HG03039 (cell line): ENCODE data around the gene UBE2V1.
"Not testable (repeated sequence)": the region's sequence is repeated elsewhere in the genome, so short reads cannot be mapped to it uniquely, and the experiment has no call there.

Experiments
- ATAC-seq: cut with Tn5 transposase; IDR thresholded peaks from one replicate; pipeline ENCODE4 v1.9.1; 2021; ENCODE audit warnings: mild to moderate bottlenecking, moderate library complexity; ENCODE audit not compliant: unreplicated experiment

UBE2V1 gene

DNA sequence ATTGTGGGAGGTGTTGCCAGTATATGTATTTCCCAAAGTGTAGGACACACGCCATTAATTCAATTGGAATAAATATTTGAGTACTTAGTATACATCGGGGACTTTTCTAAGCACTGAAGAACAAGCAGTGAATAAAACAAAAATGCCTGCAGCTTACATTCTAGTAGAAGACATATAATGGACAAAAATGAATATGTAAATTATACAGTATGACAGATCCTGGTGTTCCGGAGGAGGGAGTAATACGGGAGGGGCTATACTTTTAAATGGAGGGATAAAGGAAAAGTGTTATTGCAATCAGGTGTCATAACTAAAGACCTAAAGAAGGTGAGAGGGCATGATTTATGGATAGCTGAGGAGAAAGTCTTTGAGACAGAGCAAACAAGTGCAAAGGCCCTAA, 15.1 kb downstream of the UBE2V1 start:
- no peak for ATAC-seq

DNA sequence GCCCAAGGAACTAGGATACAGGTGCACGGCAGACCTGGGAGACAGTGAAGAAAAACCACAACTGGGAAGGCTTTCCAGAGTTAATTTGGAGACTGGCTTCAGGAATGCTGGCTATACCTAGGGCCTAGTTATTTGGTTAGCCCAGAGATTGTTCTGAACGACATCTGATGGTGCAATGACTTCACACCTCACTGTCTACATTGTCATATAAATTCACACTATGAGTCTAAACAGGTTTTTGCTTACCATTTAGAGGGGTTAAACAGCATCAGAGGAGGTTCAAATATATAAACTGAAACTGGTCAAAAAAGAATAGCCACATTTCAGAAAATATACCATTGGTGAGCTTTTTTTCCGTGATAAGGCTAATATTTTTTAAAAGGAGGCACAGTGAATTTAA, 16.7 kb downstream of the UBE2V1 start:
- no peak for ATAC-seq

DNA sequence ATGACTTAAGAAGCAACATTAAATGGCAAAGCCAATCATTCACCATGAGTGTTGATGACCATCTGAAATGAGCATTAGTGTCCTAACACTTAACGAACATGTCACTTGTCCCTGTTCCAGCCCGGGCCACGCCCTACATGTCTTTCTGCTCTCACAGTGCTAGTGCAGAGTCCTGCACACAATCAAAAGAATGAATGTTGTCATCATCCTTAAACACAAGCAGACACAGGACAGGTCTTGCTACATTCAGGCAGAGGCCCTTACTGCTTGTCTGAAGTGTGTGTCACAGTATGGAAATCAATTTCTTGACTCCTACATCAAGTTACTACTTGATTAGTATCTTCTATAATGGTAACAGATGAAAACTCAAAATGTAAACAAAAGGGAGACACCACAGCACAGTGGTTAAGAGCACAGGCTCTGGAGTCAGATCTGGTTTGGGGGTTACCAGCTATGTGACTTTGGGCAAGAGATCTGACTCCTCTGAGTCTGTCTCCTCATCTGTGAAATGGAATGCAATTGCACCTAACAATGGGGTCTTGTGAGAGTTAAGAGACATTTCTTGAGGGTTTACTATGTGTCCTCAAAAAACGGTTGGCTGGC, 17.4 kb downstream of the UBE2V1 start:
- no peak for ATAC-seq

DNA sequence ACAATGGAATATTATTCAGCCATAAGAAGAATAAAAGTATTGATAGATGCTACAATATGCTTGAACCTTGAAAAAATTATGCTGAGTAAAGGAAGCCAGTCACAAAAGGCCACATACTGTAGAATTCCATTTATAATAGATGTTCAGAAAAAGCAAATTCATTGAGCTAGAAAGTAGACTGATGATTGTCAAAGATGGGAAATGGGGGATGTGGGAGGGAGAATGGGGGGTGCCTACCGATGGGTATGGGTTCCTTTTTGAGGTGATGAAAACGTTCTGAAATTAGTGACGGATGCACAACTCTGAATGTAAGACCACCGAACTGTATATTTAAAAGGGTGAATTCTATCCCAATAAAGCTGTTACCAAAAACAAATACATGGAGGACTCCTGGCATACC, 18.4 kb downstream of the UBE2V1 start:
- ATAC-seq: no peak

DNA sequence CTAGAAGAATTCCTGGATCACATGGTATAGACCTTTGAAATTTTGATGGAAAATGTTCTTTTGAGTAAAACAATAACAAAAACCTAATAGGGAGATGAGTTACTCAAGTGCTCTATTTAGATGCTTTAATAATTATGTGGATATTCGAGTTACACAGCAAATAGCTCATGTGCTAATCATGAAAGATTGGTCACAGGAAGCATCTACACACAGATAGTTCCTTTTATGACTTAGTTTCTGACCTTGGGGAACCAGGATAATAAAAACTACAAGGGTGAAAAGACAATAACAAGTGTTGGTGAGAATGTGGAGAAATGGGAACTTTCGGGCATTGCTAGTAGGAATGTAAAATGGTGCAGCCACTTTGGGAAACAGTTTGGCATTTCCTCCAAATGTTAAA, 19.7 kb downstream of the UBE2V1 start:
- no peak for ATAC-seq

DNA sequence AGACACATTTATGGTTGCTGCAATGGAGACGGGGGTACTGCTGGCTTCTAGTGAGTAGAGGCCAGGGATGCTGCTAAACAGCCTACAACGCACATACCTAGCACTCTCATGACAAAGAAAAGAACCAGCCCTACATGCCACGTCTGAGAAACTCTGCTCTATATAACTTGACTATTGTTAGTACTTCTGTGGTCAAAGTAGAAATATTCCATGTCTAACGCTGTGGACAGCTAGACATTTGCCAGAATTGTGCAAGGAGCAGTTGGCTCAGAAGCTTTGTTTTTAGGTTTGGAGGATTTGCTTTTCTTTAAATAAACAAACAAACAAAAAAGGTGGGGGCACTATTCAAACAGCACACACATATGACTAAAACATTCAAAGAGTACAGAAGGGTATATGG, 20.5 kb downstream of the UBE2V1 start:
- no peak for ATAC-seq

DNA sequence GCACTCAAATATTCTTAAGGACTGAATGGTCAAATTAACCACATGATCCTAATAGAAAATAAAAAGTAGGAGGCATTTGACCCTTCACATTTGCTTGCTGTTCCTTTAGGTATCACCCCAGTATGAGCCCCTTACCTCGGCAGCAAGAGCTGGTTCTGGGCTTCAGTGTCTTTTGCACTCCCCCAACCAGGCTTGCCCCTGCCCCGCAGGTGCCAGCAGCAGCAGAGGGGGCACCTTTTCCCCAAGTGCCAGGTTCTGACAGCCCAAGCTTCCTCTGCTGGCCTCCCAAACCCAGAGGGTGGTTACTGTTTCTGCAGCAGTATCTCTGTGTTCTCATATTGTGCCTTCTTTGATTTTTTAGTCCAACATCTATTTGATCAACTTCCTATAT, 23.2 kb downstream of the UBE2V1 start:
- ATAC-seq: no peak

DNA sequence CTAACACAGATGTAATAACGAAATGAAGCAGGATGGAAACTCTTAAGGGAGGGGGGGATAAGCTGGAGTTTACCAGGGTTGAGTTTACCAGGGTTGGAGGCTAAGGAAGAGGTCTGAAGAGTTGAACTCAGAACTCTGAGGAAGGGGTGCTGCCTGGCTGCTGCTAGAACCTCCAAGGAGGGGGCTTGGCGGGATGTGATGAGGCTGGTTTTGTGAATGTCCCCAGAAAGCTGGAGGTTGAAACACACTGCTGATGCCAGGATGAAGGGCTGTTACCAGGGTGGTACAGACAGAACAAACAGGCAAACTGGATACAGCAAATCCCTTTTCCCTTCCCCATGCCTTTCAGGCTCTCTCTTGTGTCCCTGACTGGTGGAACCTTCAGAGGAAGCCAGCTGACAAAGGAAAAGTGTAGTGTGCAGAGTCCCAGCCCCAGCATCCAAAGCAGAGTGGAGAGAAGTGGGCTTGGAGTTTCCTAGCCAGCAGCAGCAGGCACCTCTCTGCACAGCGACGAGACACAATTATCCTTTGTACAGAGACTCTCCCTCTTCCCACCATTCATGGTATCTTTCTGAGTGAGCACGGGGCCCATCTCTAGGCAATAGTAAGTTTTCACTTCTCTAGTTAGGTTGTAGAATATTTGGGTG, 23.7 kb downstream of the UBE2V1 start:
- no peak for ATAC-seq

DNA sequence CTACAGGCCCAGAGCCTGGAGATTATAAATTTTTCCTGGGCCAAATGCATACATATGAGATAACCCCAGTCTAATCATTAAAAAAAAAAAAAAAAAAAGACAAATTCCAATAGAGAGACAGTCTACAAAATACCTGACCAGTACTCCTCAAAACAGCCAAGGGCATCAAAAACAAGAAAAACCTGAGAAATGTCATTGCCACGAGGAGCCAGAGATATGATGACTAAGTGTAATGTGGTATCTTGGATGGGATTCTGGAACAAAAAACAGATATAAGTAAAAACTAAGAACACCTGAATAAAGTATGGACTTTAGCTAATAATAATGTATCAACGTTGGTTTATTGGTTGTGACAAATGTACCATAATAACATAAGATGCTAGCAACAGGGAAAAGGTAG, 24.9 kb downstream of the UBE2V1 start:
- no peak for ATAC-seq

DNA sequence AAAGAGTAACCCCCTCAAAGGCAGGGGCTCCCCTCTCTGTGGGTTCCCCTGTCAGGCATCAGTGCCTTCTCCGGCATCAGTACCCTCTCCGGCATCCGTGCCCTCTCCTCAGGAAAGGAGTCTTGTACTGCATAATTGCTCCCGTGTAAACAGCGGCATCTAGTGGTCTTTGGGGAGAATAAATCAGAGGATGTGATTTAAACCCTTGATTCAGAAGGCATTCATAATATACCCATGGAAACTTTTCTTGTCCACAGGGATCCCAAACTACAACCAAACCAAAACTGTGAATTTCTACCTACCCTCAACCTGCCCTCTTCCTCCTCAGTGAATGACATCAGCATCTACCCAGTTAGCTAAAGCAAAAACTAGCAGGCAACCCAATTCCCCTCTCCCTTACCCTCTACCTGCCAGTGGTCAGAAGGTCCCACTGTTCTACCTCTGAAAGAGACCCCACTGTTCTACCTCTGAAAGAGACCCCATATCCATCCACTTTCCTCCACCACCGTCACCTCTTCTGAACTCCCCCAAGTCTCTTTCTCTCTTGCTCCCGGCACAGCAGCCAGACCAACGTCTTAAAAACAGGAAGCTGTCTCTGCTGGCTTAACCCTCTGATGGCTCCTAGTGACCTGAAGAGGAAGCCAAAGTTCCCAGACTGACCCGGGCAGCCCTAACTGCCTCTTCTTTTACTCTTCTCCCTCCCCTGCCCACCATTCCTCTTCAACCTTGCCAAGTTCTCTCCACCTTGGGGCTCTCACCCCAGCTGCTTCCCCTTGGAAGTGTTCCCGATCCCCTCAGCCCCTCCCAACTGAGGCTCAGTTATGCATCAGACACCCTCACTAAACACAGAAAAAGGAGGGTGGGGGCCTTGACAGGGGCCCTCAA, 27.2 kb downstream of the UBE2V1 start:
- ATAC-seq: no peak

DNA sequence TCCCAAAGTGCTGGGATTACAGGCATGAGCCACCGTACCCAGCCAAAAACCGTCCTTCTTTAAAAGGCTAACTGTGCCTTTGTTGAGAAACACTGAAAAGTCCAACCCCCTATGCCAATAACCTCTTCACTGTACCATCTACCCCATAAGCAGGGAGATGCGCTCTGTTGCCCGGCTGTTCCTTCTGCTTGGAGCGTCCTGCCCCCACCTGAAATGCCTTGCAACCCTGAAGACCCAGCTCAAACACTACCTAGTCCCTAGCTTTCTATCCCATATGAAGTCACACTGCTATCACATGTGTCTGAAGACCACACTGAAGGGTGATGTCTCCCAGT, 27.8 kb downstream of the UBE2V1 start:
- no peak for ATAC-seq

DNA sequence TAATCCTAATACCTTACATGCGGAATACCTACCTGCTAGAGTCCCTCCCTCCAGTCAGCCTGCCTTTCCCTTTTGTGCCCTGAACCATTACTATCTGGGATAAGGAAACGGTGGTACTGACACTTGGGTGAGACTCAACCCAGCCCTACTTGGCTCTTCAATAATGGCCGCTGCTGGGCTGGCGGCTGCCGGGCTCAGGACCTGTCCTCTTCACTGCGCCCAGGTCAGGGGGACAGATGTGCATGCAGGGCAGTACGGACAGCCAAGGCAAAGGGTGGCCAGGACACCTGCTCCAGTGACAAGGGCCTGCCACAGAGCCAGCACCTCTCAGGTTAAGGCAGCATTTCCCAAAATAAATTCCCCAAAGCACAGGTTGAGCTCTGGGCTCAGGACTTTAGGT, 29.9 kb downstream of the UBE2V1 start:
- ATAC-seq: no peak

DNA sequence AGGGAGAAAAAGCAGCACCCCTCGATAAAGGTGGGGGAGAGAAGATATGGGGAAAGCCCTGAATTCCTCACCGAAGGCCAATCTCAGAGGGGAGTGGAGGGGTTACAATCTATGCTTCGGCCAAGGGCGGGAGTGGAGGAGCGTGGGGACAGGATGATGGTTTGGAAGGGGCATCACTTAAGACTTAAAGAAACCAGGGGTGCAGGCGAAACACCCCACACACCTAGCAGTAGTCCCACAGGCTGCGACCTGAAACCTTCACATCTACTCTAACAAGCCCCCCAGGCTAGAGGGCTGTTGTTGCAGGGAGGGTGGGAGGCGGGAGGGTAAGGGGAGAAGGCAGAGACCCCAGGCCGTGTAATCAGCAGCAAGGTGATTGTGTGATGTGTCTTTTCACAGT, 30.9 kb downstream of the UBE2V1 start:
- not testable (repeated sequence) for ATAC-seq

DNA sequence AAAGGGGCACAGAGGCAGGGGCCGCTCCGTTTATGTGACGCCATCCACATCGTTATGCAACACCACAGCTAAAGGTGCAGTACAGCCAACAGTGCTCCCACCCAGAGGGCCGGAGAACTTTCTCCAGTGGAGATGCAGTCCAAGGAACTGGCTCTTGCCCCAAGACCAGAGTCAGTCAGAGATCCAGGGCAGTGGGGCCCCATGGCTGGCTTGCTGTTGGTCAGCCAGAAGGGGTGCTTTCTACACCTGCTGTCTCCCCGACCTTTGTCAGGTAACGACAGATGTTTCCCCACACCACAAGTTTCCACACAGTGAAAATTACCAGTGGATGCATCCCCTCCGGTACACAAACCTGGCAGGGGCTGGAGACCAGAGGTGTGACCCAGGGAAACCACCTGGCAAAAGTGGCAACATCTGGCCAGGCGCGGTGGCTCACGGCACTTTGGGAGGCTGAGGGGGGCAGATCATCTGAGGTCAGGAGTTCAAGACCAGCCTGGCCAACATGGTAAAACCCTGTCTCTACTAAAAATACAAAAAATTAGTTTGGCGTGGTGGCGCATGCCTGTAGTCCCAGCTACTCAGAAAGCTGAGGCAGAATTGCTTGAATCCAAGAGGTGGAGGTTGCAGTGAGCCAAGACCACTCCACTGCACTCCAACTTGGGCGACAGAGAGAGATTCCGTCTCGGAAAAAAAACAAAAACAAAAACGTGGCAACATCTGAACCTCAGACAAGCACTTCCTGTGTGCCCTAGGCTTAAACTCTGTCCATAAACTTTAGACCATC, 34.9 kb downstream of the UBE2V1 start:
- ATAC-seq: no peak

DNA sequence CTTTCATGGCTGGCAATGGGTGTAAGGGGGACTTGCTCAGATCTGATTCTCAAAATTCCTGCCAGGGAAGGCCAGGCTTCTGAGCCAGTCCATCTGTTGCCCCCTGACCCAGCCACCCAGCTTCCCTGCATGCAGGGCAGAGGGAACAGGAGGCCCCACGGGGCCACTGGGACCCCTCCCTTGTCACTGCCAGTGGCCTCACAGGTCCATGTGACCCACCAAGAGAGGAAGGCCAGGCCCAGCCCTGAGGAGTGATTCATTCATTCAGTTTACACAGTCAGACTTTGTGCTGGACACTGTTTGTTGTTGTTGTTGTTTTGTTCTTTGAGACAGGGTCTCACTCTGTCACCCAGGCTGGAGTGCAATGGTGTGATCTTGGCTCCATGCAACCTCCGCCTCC, 39.5 kb downstream of the UBE2V1 start:
- no peak for ATAC-seq

DNA sequence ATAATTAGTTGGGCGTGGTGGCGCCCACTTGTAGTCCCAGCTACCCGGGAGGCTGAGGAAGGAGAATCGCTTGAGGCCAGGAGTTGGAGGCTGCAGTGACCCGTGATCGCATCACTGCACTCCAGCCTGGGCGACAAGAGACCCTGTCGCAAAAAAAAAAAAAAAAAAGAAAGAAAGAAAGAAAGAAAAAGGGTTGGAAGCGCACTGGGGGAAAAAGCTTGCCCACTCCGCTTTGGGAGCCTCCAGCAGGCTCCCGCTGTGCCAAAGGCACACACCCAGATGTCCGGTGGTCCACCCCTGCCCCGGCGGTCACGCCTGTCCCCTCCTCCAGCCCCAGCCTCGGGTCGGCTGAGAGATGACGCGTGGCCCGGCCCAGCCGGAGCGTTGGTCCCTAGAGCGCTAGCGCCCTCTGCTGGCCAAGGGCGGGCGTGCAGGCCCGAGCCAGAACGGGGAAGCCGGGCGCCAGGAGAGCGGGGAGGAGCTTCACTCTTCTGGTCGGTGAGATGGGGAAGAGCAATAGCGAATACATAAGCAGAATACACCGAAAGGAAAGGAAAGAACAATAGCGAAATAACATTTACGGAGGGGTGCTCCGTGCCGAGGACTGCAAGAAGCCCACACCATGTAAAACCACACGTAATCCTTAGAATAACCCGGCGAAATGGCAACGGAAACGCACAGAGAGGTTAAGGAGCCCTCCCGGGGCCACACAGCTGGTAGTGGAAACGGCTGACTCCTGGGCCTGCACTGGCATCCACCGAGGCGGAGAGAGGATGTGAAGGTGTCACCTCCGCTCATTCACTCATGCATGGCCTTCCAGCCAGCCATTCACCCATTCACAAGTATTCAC, 41.7 kb downstream of the UBE2V1 start:
- ATAC-seq: peak; percentile 88

DNA sequence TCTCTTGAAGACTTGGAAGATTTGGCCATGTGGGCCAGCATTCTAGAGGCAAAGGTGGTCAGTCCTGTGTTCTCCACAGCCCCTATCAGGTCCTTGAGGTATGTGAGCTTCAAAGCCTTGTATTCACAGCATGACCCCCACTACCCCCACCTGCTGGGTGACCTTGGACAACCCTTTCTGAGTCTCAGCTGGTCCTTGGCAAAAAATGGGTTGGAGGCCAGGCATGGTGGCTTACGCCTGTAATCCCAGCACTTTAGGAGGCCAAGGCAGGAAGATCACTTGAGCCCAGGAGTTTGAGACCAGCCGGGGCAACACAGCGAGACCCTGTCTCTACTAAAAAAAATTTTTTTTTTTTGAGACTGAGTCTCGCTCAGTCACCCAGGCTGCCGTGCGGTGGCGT, 42.6 kb downstream of the UBE2V1 start:
- no peak for ATAC-seq

DNA sequence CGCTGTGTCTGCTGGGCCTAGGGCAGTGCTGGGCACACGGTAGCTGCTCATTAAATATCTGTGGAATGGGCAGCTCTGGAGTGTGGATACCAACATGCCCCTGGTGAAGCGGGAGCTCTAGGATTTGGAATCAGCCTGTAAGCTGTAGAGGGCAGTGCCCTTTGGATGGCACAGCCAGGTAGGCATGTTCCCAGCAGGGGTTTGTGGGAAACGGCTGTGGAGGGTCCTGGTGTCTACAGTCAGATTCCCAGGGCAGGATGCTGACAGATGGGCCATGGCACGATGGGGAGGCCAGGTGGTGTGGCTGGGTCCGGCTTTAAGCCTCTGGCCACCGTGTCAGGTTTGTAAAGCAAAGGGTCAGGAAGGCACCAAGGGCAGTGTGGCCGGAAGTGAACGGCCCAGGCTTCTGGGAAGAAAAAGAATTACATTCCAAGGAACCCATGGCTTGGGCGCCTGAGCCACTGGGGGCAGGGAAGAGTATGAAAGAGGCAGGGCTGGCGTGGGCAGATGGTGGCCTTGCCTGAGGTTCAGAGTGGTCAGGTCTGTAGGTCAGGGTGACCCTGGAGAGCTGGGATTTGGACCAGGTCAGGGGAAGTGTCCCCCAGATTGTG, 44.8 kb downstream of the UBE2V1 start:
- no peak for ATAC-seq

DNA sequence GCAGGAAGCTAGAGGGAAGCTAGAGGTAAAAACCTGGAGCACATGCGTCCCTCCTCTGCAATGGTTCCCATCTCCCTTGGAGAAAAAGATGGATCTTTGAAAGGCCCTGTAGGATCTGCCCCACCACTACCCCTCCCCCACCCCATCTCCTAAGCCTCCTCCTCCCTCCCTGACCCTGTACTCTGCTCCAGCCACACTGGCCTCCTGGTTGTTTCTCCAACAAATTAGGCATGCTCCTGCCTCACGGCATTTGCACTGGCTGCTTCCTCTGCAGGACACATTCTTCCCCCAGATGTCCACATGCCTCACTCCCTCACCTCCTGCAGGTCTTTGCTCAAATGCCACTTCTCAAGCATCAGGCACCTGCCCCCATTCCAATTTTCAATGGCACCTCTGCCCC, 45.5 kb downstream of the UBE2V1 start:
- ATAC-seq: no peak

DNA sequence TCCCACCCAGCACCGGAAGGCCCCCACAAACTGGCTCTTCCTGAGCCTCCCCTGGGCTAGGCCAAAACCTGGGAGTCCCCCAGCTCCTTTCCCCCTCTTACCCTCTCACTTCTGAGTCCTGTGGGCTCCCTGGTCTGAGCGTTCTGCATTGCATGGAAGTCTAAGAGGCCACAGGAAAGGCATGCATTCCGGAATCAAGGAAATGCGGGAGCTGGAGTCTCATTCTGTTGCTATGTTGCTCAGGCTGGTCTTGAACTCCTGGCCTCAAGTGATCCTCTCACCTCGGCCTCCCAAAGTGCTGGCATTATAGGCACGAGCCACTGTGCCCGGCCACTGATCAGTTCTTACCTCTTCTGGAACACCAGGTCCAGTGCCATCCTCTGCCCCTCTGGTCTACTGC, 45.9 kb downstream of the UBE2V1 start:
- no peak for ATAC-seq
